ENCODE measurements around the gene NR1I2.

NR1I2 gene

GRCh38 chr3:119825820-119826219 lies 43.9 kb downstream of the NR1I2 start:
- DNase-seq: no peak

- no peak for DNase-seq
Measured at GRCh38 chr3:119826711-119827608, 45.1 kb downstream of the NR1I2 start.

DNA sequence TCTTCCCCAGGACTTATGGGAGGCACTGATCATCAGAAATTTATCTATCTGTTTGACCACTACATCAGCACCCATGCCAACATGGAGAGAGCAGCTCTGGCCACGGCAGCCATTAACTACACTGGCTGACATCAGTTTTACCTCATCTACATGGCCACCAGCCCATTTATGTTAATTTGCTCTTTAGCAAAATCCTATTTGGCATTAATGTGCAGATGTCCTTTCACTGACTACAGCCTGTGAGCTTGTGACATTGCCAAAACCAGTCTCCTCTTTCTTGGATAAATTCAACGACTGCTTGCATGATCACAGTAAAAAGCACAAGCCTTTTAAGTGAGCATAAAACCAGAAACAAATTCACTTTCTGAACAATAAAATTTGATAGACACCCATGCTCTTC lies 47.5 kb downstream of the NR1I2 start:
- no peak for DNase-seq

GRCh38 chr3:119831022-119831421 lies 49.1 kb downstream of the NR1I2 start:
- no peak for DNase-seq

DNA sequence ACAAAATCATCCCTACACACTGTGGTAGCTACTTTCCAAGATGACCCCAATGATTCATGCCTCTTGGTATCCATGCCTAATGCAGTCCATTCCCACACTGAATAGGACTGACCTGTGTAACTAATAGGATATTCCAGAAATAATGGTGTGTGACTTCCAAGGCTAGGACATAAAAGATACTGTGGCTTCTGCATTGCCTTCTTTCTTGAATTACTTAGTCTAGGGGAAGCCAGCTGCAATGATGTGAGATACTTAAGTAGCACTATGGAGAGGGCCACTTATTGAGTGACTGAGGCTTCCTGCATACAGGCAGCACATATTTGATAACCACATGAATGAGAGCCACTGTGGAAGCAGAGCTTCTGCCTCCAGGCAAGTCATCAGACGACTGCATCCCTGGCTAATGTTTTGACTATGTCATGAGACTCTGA lies 50.1 kb downstream of the NR1I2 start:
- no peak for DNase-seq

GRCh38 chr3:119834754-119835370 lies 53.0 kb downstream of the NR1I2 start:
- no peak for DNase-seq

GRCh38 chr3:119835556-119835955 lies 53.7 kb downstream of the NR1I2 start:
- DNase-seq: no peak

- DNase-seq: no peak
Measured at GRCh38 chr3:119841808-119842471, 60.0 kb downstream of the NR1I2 start.

DNA sequence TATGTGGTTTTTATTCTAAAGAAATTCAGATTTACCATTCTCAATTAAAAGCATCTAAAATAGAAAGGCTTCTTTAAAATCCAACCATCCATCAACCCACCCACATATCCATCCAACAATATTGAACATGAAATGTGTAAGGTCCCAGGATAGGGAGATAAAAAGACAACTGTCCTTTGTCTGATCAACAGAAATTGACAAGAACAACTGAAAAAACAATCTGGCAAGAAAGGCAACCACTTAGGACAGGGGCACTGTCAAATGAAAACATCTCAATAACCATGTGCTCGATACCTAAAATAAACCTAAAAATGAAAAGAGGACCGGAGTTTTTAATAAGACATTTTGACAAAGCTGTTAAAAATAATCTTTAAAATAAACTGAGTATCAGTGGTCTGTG lies 67.2 kb downstream of the NR1I2 start:
- no peak for DNase-seq

DNA sequence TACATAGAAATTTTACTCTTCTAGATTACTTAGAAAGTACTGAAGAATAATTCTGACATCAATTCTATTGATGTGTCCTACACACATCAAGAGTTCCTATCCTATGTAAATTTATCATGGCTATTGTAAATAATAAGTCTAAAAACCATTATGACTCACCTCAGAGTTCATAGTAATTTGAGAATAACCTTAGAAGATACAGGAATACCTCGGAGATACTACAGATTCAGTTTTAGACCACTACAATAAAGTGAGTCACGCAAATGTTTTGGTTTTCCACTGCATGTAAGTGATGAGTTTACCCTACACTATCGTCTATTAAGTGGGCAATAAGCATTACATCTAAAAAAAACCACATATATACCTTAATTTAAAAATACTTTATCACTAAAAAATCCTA lies 74.8 kb downstream of the NR1I2 start:
- no peak for DNase-seq

DNA sequence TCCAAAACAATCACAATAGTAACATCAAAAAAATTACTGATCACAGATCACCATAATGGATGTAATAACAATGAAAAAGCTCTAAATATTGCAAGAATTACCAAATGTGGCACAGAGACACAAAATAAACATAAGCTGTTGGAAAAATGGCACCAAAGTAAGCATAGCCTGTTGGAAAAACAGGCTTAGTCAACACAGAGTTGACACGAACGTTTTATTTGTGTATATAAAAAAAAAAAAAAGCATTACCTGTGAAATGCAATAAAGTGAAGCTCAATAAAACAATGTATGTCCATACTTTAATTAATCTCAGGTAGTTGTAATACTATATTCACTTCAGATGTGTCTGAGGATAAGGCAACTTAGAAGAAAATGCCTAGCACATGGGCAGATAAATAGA lies 77.1 kb downstream of the NR1I2 start:
- DNase-seq: no peak

DNA sequence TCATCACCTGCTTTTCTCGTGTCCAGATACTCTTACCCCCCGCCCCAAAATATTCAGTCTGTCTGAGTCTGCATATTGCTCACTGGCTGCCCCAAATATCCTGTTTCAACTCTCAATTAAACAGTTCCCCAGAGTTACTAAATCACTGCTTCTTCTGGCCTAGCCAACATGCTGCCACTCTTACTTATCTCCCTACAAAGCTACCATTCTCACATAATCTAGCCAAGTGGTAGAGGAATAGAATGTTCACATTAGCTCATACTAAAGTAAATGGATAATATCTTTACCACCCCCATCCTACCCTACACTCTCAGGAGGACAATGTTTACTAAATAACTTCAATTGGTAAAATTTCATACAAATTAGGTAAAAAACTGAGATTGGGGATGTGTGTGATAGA lies 77.8 kb downstream of the NR1I2 start:
- no peak for DNase-seq

DNA sequence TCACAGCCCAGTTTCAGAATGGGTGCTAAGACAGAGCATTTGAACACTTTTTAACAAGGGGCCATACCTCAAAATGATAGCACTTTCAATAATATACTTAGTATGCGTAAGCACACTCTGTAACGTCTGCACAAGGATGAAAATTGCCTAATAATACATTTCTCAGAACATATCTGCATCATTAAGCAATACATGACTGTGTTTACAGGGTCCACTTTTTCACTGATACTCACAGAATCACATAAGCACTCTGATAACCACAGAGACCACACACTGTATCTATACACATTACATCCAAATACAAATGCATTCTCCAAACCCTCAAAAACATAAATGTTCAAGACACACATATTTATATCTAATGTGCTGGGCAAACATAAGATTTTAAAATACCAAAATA lies 79.8 kb downstream of the NR1I2 start:
- DNase-seq: no peak

GRCh38 chr3:119862616-119863015 lies 80.7 kb downstream of the NR1I2 start:
- DNase-seq: no peak

DNA sequence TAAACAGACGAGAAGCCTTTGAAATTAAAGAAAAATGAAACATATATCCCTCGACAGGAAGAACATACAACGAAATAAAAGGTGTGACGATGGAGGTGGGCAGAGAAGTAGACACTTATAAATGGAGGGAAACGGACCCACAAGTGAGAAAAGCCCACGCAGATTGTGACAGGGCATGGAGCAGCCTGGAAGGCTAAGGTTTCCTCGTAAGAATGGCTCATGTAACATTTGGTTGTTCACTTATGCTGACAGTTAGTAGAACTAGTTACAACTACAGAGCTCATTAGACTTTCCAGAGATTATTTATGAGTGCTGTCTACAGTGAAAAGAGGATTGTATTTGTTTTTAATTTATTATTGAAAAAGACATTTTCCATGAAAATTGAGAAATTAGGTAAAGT lies 82.6 kb downstream of the NR1I2 start:
- DNase-seq: no peak
